Astrocyte of the hippocampus (primary cell): ENCODE results near the gene HESX1.

ENCODE experiments used
- DNase-seq: peaks from one replicate; pipeline ENCODE4 v3.0.0; 2011; ENCODE audit warnings: low read depth, low spot score

The HESX1 gene

GRCh38 chr3:57168151-57168550 is 31.6 kb downstream of the HESX1 start:
- DNase-seq, result no peak

DNA sequence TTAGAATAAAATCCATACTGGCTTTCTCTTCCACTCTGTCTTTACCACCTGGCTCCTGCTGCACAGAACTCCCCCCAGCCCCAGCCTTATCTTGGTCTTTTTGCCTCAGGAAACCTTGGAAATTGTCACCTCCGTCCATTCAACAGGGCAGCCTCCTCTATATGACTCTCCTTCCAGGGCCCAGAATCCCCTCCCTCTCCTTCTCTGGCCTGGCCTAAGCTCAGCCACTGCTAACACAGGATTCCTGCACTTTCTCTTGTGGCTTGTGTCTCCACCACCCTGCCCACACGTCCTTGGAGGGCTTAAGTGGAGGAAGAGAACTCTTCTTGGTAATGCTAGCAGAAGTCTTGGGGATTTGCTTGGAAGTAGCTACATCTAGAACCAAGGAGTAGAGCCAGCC is 33.1 kb downstream of the HESX1 start:
- no peak for DNase-seq

DNA sequence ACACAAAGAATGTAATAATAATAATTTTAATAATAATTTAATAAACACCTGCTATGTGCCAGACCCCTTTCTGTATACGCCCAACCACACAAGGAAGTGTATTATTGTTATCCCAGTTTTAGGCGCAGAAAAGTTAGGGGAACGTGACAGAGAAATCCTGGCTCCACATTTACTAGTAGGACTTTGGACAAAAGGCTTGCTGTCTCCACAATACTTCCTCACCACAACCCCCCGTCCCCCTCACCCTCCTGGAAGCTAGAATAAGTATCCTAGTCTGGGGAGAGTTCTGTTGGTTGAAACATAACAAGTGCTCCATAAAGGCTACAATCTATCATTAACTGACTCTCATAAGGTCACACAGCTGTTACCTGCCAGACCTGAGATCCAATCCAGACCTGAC is 34.1 kb downstream of the HESX1 start:
- no peak for DNase-seq

GRCh38 chr3:57164657-57165573 is 34.9 kb downstream of the HESX1 start, which contains the start of gene IL17RD:
Gene IL17RD (minus strand): TSS chr3:57165353. CDS start chr3:57165286, 67 bp downstream.
- peak; percentile 95 for DNase-seq

- peak; percentile 66 for DNase-seq
Observed at GRCh38 chr3:57164217-57164656, 35.5 kb downstream of the HESX1 start.

- peak; percentile 32 for DNase-seq
Observed at GRCh38 chr3:57163751-57164150, 36.0 kb downstream of the HESX1 start.

DNA sequence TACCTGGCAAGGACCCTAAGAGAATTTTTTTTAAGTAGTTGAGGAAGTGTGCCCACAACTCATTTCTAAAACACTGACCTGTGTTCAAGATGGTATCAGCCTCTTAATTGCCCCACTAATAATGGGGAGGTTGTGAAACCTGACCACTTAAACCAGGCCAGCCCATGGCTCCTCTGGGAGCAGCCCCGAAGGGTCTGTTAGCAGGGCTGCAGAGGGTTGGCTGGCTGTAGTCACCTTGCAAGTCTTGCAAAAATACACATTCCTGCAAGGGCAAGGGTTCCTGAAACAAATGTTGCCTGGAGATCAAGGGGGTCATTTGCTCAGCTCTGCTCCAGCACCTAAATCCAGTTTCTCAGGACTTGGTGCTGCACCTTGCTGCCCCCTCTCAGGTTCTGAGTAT is 37.9 kb downstream of the HESX1 start:
- DNase-seq, result no peak

DNA sequence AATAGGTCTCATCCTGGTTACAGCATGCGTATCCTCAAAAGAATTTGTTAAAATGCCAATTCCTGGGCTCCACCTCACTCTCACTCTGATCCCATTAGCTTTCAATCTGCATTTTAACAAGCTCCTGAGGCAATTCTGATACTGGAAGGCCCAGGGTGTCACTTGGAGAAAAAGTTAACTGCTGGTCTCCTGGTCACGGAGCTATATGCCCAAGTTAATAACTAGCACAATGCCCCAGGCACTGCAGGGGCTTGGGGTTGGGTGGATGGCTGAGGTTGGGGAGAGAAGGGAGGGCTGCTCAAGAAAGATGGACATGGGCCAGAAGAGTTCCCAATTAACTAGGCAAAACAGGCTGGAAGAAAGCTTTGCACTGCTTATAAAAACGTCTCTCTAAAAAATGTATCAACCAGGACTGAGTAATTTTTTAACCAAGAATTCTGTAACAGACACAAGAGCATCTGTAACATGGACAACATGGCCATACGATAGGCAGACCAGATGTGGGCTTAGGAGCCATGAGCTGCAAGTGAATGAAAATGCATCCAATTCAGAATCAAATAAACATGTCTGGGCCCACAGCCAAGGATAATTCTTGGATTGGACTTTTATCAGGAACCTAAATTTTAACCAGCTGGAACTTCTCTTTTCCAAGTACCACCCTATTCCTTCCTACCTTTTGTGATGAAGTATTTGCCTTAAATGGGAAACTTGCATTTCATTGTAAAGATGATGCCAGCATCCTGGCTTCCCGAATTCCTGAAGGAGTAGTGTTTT is 38.8 kb downstream of the HESX1 start:
- DNase-seq, result peak; percentile 48

DNA sequence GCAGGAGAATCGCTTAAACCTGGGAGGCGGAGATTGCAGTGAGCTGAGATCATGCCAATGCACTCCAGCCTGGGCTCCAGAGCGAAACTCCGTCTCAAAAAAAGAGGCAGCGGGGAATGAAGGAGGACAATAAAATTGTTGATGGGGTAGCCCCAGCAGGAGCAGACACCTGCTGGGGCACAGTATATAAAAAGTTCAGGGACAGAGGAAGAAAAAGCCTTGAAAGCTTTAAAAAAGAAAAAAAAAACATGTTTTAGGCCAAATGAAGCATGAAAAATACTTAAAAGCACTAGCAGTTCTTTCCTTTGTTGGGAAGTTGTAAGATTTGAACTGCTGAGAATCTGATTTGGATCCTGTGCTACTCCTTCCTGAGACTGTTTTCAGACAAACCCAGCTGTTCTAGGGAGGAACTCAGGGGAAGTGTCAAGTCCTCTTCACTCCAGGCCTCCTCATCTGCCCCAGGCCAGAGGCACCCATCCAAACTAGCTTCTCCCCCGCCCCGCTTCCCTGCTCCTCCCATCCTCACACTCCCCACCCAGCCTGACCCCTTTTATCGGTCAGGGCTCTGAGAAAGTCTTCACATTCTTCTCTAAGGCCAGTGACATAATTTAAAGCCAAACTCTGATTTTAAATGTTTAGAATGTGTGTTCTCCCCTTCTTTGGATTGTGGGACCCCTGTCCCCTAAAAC is 39.6 kb downstream of the HESX1 start:
- peak; percentile 38 for DNase-seq

GRCh38 chr3:57158813-57159738 is 40.7 kb downstream of the HESX1 start:
- DNase-seq, result peak; percentile 61

GRCh38 chr3:57158325-57158724 is 41.5 kb downstream of the HESX1 start:
- no peak for DNase-seq

GRCh38 chr3:57157545-57157944 is 42.2 kb downstream of the HESX1 start:
- DNase-seq, result peak; percentile 55

- no peak for DNase-seq
Observed at GRCh38 chr3:57155310-57155643, 44.5 kb downstream of the HESX1 start.

GRCh38 chr3:57154470-57155309 is 45.1 kb downstream of the HESX1 start:
- peak; percentile 46 for DNase-seq

DNA sequence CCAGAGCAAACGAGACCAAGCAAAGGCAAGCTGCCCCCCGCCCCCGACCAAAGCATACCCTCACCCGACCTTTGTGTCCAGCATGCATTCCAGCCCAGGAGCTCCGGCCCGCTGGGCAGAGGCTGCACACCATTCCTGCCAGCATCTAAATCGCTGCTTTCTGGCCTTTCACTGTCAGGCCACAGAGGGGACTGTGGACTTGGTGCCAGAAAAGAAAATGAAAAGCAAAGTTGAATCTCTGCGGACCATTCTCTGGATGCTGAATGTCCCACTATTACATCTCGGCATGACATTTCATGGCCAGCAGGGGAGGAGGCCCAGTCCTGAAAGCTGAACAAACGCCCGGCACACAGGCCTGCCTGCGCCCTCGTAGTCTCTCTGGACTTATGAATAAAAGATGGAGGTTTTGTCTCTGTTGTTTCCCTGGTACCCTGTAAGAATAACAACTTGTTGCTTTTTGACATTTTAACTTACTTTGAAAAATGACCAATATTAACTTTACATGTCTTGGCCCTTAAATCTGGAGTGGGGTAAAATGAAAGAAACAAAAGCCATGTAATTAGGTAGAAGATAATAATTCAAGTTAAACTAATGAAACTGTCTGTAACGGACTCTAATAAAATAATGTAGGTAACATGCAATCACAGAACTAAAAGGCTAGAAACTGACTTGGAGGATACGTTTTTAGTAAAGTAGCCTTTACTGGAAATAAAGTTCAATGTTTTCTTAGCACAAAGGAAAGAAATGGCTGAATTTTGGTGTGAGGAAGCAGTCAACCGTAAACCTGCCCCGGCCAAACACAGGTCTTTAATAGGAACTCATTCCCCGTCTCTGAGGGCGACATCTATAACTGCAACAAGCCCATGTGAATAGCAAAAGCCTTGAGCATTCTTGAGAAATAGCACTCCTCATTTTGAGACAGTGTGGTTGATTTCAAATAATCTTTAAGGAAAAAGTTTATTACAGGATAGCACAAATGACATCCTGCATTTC is 47.3 kb downstream of the HESX1 start:
- DNase-seq, result peak; percentile 64

GRCh38 chr3:57151749-57152148 is 48.0 kb downstream of the HESX1 start:
- DNase-seq, result no peak

GRCh38 chr3:57151021-57151449 is 48.7 kb downstream of the HESX1 start:
- peak; percentile 73 for DNase-seq

DNA sequence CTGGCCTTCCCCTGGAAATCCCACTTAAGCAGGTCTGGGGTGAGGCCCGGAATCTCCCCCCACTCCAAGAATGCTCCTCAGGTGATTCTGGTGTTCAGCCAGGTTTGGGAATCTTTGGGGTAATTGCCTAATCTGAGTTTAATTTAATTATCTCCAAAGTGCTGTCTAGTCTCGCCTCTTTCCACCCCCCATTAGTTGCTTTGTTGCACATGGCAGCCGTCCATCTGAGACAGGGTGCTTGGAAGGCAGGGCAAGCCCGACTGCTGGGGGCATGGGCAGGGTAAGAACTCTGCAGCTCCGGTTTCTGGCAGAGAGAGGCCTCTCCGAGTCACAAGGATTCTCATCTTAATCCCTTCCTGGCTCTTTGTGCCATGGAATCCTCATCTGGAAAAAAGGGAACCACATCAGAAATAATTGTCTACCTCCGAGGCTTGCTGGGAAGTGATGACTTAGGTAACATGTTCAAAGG is 49.6 kb downstream of the HESX1 start:
- peak; percentile 70 for DNase-seq
